DOHH2 (cell line): ENCODE data around the gene MAP3K20.

Experiments
- EZH2phosphoT487 ChIP-seq: fragments of 200-600 bp; sonication (generic); IDR thresholded peaks from 2 replicates; pipeline ENCODE4 v1.6.1; 2017; ENCODE audit warnings: borderline replicate concordance, mild to moderate bottlenecking, antibody characterized with exemption, low read length, moderate library complexity, mixed read lengths
- TF ChIP-seq, protein P1 (sequence below): fragments of 200-600 bp; sonication (generic); IDR thresholded peaks from one replicate; pipeline ENCODE4 v1.5.1; 2014; ENCODE audit warnings: antibody characterized with exemption, mild to moderate bottlenecking, low read depth, low read length; ENCODE audit not compliant: poor library complexity, severe bottlenecking

DNA sequence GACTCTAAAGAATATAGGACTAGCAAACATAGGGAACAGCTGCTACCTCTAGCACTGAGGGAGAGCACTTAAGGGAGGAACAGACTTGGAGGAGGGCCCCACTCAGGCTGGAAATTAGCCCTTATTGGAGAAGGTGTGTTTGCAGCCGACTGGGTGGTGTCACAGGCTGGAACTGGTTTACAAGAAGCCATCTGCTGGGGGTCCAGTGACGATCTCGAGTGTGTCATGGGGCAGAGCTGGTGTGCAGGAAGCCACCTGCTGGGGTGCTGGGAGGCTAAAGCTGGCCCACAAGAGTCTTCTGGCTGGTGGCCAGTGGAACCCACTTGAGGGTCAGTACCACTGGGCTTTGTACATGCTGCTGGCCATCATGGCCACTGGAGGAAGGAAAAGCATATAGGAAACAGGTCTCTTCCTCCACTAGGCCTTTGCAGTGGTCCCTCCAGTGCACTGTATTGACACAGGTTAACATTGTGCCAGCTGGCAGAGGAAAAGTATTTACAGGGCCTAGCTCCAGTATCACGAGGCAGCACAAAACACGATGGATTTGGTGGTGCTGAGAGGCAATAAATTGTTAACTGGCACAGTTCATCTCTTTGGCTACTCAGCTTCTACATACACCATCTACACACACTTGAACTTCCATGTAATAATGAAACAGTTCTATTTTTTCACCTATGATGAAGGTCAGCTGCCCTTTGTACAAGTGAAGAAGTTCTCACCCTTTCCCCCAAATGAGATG lies 43.6 kb downstream of the MAP3K20 start:
- TF ChIP-seq, protein P1, sequence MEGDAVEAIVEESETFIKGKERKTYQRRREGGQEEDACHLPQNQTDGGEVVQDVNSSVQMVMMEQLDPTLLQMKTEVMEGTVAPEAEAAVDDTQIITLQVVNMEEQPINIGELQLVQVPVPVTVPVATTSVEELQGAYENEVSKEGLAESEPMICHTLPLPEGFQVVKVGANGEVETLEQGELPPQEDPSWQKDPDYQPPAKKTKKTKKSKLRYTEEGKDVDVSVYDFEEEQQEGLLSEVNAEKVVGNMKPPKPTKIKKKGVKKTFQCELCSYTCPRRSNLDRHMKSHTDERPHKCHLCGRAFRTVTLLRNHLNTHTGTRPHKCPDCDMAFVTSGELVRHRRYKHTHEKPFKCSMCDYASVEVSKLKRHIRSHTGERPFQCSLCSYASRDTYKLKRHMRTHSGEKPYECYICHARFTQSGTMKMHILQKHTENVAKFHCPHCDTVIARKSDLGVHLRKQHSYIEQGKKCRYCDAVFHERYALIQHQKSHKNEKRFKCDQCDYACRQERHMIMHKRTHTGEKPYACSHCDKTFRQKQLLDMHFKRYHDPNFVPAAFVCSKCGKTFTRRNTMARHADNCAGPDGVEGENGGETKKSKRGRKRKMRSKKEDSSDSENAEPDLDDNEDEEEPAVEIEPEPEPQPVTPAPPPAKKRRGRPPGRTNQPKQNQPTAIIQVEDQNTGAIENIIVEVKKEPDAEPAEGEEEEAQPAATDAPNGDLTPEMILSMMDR: no peak
- TF ChIP-seq EZH2phosphoT487: no peak
